AG10803 (cell line): Measurements from ENCODE around the gene PHLDB1.

Experiments used
- DNase-seq: peaks from one replicate; pipeline ENCODE4 v3.0.0; 2010; ENCODE audit warnings: low read depth
- H3K4me3 ChIP-seq: 2 replicates; pipeline ENCODE4 v1.5.1; 2011; ENCODE audit warnings: mild to moderate bottlenecking, low read length, control low read depth
- TF ChIP-seq, protein P1 (sequence below): conservative IDR thresholded peaks from 2 replicates; pipeline ENCODE4 v1.5.1; 2011; ENCODE audit warnings: mild to moderate bottlenecking, low read length, control low read depth, inconsistent platforms

Gene PHLDB1

GRCh38 chr11:118661425-118662301 lies 54.2 kb downstream of the PHLDB1 start:
- DNase-seq, result no peak
- TF ChIP-seq, protein P1, sequence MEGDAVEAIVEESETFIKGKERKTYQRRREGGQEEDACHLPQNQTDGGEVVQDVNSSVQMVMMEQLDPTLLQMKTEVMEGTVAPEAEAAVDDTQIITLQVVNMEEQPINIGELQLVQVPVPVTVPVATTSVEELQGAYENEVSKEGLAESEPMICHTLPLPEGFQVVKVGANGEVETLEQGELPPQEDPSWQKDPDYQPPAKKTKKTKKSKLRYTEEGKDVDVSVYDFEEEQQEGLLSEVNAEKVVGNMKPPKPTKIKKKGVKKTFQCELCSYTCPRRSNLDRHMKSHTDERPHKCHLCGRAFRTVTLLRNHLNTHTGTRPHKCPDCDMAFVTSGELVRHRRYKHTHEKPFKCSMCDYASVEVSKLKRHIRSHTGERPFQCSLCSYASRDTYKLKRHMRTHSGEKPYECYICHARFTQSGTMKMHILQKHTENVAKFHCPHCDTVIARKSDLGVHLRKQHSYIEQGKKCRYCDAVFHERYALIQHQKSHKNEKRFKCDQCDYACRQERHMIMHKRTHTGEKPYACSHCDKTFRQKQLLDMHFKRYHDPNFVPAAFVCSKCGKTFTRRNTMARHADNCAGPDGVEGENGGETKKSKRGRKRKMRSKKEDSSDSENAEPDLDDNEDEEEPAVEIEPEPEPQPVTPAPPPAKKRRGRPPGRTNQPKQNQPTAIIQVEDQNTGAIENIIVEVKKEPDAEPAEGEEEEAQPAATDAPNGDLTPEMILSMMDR, result no peak

DNA sequence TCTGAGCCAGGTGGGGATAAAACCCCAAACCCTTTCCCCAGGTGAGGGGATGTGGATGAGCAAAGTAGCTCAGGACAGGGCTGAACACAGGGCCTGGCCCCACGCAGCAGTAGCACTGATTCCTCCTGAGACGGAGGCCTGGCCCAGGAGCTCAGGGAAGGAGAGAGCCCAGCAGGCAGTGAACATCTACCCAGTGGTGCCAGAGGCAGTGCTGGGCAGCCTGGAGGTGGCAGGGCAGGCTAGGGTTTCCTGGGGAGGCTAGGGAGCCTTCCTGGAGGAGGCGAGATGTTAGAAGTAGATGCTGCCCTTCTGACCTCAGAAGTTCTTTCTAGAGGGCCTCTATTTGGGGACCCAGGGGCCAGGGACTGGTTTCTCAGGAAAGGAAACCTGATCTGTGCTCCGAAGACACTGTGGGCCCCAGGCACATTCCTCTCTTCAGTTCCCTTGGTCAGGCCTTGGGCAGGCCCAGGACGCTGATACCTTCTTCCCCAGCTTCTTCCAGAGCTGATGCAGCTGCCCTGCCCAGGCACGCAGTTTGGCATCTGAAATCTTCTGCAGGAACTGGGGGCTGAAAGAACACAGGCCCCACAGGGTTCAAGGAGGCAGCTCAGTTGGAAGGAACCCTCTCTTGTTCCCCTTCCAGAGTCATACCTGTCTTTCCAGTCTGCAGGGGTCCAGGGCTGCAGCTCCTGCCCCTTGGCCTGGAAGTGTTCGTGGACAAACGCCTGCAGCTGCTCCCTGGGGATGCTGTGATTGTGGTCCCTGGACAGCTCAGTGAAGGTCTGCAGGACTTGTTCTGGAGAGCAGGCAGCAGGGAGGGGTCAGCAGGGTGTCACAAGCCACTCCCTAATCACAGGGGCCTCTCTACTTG lies 55.2 kb downstream of the PHLDB1 start:
- H3K4me3 ChIP-seq, result no peak overlapping the region
- DNase-seq, result no peak
- TF ChIP-seq, protein P1, result no peak

More at GRCh38 chr11:118661425-118662301, 54.2 kb downstream of the PHLDB1 start:
- no peak overlapping the region for H3K4me3 ChIP-seq

GRCh38 chr11:118663381-118663780 lies 56.0 kb downstream of the PHLDB1 start:
- TF ChIP-seq, protein P1, result no peak
- H3K4me3 ChIP-seq, result no peak overlapping the region
- no peak for DNase-seq

DNA sequence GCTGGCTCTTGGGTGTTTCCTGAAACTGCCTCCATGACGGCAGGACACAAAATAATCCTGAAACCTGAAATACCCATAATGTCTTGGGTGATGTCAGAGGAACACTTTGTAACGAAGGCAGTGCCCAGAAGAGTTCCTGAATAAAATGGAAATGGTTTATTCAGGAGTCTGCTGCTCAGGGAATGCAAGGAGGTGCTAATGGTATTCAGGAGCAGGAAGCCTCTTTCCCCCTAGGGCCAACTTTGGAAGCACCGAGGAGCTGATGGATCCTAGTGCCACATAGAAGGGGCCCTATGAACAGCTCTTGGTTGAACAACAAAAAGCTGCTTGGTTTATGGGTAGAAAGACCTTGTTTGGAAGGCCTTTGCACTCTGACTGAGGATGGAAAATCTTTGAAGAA lies 56.5 kb downstream of the PHLDB1 start:
- no peak overlapping the region for H3K4me3 ChIP-seq
- TF ChIP-seq, protein P1, result no peak
- DNase-seq, result no peak

DNA sequence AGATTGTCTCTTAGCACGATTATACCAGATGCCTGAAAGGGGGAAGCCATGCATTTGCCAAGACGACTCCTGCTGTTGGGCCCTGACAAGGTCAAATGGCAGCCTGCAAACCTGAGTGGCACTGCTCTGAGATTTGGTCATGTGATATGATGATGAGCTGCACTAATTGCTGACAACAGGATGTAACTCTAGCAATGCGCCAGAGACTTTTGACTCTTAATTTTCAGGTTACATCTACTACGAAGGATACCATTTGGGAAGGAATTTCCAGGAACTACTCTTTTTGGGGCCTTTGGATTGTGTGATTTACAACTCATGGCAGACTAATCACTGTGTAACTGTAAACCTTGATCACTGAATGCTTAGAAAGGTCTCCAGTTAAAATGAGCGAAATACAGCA lies 59.0 kb downstream of the PHLDB1 start:
- no peak overlapping the region for H3K4me3 ChIP-seq
- TF ChIP-seq, protein P1, result no peak
- no peak for DNase-seq

DNA sequence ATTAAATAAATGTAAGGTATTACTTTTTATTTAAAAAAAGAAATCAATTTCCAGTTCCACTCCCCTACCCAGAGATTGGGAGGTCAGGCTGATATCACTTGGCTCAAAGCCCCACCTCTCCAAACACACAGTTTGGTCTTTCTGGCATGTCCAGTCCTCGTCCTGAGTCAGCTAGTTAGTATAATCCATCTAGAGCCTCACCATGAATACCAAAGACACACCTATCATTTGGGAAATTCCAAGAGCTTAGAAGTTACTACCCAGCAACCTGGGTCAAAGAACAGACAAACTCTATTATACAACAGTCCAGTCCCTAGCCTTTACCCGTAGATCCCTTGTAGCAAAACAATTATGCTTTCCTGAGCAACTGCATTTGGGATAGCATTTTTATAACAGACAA lies 62.6 kb downstream of the PHLDB1 start:
- DNase-seq, result no peak
- TF ChIP-seq, protein P1, result no peak
- H3K4me3 ChIP-seq, result no peak overlapping the region
